Stimulated activated CD4-positive, alpha-beta T cell treated with anti-CD3 and anti-CD28 coated beads, Interleukin-4, amount 100 ng/mL, for 4 hours (primary cell): Measurements from ENCODE around the gene FANCC.

ENCODE experiments used
- DNase-seq, 2 experiments: peaks; one replicate each; pipeline ENCODE4 v3.0.0-alpha.2; 2020

The FANCC gene

GRCh38 chr9:95097279-95097678, 220.2 kb downstream of the FANCC start:
- no peak for DNase-seq

DNA sequence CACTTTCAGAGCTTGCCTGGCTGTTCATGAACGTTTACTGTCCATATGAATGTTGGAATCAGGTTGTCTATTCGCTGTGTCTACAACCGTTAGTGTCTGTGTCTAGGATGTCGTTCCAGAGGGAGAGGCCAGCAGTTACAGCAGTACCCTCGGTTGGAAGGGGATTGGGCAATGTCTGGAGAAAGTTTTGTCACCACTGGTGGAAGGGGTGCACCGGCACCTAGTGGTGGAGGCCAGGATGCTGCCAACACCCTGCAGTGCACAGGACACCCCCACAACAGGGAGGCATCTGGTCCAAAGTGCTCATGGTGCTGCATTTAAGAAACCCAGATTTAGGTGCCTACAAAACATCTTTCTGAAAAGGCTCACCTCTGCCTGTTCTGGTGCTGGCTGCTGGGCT, 220.7 kb downstream of the FANCC start:
- no peak for DNase-seq

GRCh38 chr9:95096381-95096780, 221.1 kb downstream of the FANCC start:
- DNase-seq, result no peak

DNA sequence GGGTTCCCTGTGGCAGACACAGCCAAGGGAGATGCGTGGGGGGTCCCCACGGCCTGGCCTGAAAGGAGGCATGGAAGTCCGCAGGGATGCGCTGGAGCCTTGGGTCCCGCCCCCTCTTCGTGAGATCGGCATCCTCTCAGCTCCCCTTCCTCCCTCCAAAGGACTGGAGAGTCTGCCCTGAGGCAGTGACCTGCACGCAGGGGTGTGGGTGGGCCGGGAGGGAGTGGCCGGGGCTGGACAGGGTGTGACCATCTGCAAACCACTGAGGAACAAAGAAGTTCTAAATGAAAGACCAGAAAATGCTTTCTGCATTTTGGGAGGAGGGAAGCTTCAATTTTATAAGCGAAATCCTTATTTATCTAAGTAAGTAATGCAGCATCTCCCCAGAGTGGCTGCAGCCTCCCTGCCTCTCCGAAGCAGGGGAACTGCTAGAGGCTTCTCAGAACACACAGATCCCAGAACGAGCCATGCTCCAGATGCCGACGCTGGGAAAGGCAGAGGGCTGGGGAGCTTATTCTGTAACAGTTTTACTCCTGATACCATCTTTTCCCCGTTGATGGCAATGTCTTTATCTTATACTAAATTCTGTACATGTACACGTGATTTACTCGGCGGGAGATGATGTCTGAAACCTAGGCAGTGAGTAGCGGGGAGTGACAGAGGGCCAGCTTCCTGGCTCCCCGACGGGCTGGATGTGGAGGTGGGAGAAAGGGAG, 221.7 kb downstream of the FANCC start:
- DNase-seq, result no peak

DNA sequence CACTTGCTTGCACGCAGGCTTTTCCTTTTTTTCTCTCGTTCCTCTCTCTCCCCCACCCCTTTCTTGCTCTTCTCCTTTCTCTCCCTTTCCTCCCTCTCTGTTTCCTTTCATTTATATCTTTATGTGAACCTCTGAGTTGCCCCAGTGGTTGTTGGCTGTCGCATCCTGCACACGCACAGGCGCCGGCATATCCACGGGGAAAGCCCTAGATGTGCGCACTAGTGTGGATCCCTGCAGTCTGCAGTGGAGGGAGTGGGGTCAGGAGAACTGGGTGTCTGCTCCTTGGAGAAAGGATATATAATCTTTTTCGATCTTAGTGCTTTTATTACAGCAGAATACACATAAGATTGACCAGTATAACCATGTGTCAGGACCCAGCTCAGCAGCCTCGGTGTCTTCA, 223.5 kb downstream of the FANCC start:
- DNase-seq, result no peak

DNA sequence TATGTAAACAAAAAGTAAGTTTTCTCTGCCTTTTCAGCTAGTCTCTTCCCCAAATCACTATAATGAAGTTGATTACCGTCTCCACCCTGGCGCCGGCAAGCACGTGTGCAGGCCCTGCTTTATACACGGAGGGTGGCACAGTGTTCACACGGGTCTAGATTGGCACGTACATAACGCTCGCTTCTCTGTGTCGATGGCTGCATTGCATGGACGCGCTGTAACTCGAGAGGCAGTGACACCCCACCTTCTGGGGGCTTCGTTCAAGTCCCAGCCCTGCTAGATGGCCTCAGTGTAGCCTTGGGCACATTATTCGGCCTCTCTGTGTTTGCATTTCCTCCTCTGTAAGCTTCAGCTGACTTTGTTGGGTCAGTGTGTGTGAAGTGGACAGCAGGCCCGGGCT, 223.9 kb downstream of the FANCC start:
- no peak for DNase-seq

DNA sequence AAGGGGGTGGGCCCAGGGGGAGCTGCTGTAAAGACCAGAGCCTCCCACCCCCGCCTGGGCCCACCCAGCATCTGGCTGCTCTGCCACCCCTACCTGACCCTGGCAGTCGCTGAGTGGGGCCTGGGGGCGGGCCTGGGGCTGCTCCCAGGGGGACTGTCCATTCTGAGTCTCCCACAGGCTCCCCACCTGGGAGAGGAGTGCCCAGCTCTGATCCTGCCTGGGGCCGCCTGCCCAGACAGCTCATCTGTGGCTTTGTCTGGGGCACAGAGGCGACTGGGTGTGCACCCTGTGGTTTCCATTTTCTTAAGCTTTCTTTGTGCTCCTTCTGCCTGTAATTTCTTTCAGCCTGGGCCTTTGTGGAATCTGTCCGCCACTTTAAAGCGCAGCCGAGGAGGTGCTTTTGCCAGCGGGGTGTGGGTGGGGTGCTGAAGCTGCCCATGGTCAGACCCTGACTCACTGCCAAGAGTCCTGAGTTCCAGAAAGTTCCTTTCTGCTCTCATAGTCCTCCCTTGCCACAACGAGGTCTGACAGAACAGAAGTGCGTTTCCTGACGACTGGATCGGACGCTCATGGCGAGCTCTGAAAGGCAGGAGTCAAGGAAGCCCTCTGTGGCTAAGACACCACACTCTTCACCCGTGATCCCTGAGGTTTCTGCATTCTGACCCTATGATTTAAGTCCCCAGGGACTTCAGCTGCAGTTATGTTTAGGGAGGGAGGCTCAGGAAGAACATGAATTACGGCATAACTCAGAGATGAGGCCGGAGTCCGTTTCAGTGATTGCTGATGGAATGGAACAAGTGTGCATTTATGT, 225.0 kb downstream of the FANCC start:
- no peak for DNase-seq

GRCh38 chr9:95091601-95092261, 225.8 kb downstream of the FANCC start:
- no peak for DNase-seq

DNA sequence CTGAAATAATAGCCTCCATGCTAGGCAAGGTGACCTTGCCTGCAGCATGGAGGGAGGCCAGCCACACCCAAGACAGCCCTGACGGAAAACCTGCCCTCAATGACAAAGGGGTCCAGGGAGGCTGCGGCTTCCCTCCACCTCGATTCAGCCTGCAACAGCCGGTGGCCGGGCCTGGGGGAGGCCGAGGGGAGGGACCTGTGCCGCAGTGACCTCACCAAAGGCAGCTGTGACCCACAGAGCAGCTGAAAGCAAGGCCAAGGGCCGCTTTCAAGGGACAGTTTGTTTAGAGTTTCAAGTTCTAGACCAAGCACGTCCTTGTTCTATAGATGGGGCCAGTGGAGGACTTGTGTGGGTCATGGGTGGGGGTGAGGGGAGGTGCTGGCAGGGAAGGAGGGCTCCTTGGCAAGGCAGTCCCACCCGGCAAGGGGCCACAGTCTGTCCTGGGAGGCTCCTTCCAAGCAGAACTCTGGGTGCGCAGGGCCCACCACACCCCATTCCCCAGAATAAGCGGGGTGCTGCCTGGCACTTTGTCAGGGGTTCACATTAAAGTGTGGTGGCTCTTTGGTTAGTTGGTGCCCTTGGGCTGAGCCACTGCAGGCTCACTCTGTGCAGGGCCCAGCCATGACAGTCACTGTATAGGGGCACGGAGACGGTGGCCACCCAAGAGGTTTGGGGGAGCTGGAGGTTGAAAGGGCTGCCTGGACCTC, 226.5 kb downstream of the FANCC start:
- DNase-seq, result no peak

DNA sequence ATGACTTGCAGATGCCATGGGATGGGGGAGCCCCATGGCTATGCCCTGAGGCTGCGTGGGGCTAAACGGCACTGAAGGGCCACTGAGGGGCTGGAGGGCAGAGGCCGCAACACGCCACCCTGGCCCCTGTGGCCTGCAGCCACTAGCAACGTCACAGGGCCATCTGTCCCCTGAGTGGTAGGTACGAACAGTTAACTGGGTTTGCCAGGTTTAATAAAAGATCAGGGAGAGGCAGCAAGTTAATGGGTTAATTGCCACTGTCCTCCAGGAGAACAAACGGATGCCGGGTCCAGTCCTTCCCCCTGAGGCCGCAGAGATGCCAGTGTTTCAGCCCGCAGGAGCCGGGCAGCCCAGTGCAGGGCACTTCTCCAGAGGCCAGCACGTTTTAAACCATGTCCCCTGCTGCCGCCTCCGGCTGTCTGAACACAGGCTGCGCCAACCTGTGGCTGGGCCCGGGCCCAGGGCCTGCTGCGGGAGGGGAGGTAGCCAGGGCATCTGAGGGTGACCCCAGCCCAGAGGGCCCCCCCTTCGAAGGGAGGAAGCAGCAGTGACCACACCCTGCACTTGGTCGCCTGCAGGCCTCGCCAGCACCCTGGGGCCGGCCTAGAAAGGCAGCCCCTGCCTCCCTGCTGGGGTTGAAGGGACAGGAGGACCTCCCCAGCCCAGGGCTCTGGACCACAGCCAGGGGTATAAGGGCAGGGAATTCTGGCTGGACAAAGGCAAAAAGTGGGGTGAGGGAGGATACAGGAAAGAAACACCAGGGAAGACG, 227.3 kb downstream of the FANCC start:
- no peak for DNase-seq

DNA sequence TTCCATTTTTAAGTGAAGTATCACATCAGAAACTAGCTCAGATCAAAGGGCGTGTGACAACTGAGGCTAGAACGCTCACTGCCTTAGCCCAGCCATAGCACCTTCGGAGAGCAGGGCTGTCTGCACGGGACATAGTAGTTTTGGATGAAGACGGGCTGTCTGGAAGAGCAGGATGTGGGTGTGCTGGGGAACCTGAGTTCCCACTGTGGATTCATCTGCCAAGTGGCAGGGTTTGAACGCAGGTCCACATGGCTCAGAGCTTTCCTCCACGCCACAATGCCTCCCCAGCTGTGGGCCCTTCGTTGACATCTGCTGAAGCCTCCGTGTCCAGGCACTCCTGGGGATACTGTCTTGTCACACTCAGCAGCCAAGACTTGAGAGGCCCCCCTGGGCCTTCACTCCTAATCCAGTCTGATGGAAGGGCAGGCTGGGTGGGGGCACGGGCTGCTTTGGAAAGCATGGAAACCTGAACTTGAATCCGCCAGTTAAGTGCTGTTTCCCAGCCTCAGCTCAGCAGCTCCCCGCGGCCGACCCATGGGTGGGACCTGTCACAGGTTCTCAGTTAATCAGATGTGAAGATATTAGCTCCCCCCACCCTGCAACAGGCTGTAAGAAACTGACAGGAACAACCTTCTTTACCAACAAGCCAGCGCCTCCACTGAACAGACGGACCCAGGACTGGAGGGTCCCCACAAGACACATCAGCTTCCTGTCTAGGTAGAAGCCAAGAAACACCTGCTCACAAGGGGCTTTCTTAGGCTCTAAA, 228.1 kb downstream of the FANCC start:
- no peak for DNase-seq

DNA sequence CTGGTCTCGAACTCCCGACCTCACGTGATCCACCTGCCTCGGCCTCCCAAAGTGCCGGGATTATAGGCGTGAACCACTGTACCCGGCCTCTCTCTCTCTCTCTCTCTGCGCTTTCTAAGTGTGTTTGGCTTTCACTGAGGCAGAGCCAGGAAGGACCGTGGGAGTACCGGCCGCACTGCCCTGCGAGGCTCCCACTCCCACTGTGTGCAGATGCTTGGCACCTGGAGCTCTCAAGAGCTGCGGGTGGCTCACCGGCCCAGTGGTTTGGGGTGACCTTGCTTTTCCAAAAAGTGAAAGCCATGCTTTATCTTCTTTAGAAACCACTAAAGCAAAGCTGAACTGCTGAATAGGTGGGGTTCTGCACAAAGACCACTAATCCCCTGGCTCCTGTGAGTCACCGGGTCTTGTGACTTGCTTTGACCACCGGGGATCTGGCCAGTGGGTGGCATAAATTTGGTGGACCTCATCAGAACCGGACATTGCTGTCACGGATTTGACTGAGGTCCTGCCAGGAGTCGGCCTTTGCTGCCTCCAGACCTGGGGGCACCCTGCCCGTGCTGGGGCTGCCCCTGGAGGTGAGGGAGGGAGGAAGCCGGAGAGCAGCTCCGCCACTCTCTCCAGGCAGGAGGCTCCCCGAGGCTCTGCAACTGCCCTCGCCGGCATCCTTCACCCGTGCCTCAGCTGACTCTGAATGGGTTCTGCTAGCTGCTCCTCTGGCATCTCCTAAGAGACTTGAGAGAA, 228.9 kb downstream of the FANCC start:
- DNase-seq, result no peak

- DNase-seq, result no peak
Measured at GRCh38 chr9:95087659-95088242, 229.8 kb downstream of the FANCC start.

GRCh38 chr9:95086564-95086955, 230.9 kb downstream of the FANCC start:
- DNase-seq, result no peak

GRCh38 chr9:95085861-95086563, 231.5 kb downstream of the FANCC start:
- no peak for DNase-seq

DNA sequence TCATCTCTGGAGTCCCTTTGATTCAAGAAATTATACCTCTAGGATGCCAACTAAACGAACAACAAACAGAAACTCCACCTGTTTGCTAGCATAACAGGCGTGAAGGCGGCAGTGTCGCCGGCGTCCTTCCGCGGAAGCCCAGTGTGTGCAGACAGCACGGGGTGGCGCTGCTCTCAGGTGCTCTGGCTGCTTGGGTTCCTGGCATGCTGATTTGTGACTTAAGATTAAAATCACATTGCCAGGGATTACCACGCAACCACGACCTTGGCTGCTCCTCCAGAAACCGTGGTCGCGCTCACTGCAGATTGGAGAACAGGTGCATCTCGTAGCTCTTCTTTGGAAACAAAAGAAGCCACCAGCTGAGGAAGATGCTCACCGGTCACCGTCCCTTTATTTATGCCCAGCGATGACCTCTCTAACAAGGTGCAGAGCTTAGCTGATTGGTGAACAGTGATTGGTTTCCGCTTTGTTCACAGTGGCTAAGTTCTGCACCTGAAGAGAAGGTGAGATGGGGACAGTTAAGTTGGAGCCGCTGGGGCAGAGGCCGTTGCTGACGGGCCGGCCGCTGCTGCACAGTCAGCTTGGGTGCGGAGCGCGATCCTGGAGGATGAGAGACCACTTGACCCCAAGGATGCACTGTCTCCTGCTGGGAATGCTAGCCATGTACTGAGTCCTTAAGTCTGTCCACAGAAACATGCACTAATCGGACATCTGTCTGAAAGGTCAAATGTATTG, 232.3 kb downstream of the FANCC start:
- DNase-seq, result no peak

GRCh38 chr9:95084254-95084934, 233.1 kb downstream of the FANCC start:
- no peak for DNase-seq

DNA sequence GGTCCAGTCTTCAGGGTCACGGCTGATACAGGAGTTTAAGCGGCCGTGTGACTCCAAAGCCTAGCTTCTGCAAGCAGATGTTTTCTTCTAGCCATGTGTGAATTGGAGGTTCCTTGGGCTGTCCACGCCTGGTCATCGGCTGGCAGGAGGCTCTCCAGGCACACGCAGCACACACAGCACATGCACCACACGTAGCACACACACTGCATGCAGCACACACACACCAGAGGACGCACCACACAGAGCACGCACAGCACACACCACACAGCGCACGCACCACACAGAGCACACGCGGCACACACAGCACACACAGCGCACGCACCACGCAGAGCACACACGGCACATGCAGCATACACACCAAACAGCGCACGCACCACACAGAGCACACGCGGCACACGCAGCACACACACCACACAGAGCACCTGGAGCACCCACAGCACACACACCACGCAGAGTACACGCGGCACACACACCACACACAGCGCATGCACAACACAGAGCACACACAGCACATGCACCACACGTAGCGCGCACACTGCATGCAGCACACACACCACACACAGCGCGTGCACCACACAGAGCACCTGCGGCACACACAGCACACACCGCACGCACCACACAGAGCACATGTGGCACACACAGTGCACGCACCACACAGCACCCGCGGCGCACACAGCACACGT, 234.3 kb downstream of the FANCC start:
- no peak for DNase-seq
